Measurements from ENCODE around the gene POLDIP2. TPM values are rescaled to one million over a fixed set of nuclear protein-coding genes. Genes with fewer than 3 reads are reported as not detected.

POLDIP2 gene
- total and polyA plus RNA-seq, 10 of the 15 experiments (the other 5 are each of a cell fraction or from before 2014, with no cell fraction given), result 22.8 to 196 (median 121) TPM

DNA sequence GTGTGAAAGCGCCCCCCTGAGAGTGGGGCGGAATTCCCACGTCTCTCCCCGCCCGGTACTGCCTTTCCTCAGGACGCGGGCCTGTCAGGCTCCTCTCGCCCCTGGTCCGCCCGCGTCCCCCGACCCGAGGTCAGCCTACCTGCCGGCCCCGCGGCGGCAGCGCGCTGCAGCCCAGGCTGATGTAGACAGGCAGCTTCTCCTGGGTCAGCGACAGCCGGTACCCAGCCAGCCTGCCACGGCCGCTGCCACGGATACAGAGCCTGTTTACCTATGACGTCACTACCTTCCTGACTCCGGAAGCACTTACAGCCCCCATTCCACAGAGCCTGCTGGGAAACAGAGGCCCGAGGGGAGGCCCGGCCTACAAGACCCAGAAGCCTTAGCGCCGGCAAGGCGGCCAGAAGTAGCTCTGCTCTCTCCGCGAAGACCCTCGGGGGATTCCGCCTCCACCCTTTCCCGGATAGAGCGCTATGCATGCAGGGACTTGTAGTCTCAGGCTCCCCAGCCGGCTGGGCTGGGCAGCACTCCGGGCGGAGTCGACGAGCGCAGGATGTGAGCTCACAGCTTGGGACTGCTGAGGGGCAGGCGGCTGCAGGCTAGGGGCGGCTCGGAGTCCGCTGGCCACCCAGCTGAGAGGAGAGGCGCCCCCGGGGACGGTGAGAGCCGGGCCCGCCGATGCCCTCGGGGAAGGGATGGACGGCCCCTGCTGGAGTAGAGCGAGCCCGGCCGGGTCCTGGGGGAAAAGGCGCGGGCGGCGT lies 21.9 kb downstream of the POLDIP2 start, which contains the start of the genes IFT20 and TNFAIP1 (continued):
- TF ChIP-seq BRCA1 (IDR thresholded peaks at IDR 0.05; ENCODE audit: low read depth, low read length), result peak; percentile 58; the same call in 1 of the 2 replicates
- TF ChIP-seq ZBTB33 (IDR thresholded peaks at IDR 0.05), result no peak
- TF ChIP-seq STAT3 (IDR thresholded peaks at IDR 0.05; ENCODE audit: low read depth, low read length), result no peak
- TF ChIP-seq CBFB (IDR thresholded peaks at IDR 0.05; ENCODE audit: low read depth), result no peak
- TF ChIP-seq EP300 (IDR thresholded peaks at IDR 0.05; ENCODE audit: borderline replicate concordance in 1 of 2, control insufficient read depth in 1 of 2, low read depth in 2 of 2, low read length in 2 of 2), result 0 out of 4 replicates have a peak, but pooled peaks of 1 of the 2 experiments have one; percentile 34
- TF ChIP-seq EED (IDR thresholded peaks at IDR 0.05; ENCODE audit: low read depth), result no peak
- TF ChIP-seq PML (IDR thresholded peaks at IDR 0.05; ENCODE audit: low read length), result 0 out of 2 replicates have a peak, but pooled peaks have one; percentile 60
- no peak for TF ChIP-seq SUZ12 (IDR thresholded peaks at IDR 0.05; ENCODE audit: unreplicated experiment)
- peak; percentile 100 for TF ChIP-seq NR2C1 (IDR thresholded peaks at IDR 0.05)
- TF ChIP-seq E4F1 (IDR thresholded peaks at IDR 0.05; ENCODE audit: borderline replicate concordance, partially characterized antibody), result peak; percentile 55
- TF ChIP-seq SREBF1 (IDR thresholded peaks at IDR 0.05; ENCODE audit: low read length), result peak; percentile 96
- no peak for TF ChIP-seq IRF4 (IDR thresholded peaks at IDR 0.05; ENCODE audit: low read depth, low read length)
- peak; percentile 90; the same call in 1 of the 2 replicates for TF ChIP-seq TARDBP (IDR thresholded peaks at IDR 0.05; ENCODE audit: borderline replicate concordance)
- TF ChIP-seq MYC (IDR thresholded peaks at IDR 0.05; ENCODE audit: insufficient read depth, insufficient read length, insufficient replicate concordance, low read length, severe bottlenecking), result no peak
- TF ChIP-seq RAD21 (IDR thresholded peaks at IDR 0.05; ENCODE audit: insufficient read depth, low read depth, low read length), result no peak
- TF ChIP-seq, protein P1, sequence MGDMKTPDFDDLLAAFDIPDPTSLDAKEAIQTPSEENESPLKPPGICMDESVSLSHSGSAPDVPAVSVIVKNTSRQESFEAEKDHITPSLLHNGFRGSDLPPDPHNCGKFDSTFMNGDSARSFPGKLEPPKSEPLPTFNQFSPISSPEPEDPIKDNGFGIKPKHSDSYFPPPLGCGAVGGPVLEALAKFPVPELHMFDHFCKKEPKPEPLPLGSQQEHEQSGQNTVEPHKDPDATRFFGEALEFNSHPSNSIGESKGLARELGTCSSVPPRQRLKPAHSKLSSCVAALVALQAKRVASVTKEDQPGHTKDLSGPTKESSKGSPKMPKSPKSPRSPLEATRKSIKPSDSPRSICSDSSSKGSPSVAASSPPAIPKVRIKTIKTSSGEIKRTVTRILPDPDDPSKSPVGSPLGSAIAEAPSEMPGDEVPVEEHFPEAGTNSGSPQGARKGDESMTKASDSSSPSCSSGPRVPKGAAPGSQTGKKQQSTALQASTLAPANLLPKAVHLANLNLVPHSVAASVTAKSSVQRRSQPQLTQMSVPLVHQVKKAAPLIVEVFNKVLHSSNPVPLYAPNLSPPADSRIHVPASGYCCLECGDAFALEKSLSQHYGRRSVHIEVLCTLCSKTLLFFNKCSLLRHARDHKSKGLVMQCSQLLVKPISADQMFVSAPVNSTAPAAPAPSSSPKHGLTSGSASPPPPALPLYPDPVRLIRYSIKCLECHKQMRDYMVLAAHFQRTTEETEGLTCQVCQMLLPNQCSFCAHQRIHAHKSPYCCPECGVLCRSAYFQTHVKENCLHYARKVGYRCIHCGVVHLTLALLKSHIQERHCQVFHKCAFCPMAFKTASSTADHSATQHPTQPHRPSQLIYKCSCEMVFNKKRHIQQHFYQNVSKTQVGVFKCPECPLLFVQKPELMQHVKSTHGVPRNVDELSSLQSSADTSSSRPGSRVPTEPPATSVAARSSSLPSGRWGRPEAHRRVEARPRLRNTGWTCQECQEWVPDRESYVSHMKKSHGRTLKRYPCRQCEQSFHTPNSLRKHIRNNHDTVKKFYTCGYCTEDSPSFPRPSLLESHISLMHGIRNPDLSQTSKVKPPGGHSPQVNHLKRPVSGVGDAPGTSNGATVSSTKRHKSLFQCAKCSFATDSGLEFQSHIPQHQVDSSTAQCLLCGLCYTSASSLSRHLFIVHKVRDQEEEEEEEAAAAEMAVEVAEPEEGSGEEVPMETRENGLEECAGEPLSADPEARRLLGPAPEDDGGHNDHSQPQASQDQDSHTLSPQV (IDR thresholded peaks at IDR 0.05), result no peak
- no peak; the same call in 1 of the 2 replicates for TF ChIP-seq BACH1 (IDR thresholded peaks at IDR 0.05; ENCODE audit: borderline replicate concordance)
- TF ChIP-seq EZH2 (IDR thresholded peaks at IDR 0.05; ENCODE audit: borderline replicate concordance, control insufficient read depth, low read depth, low read length), result no peak
- peak; percentile 94 for TF ChIP-seq RELA (IDR thresholded peaks at IDR 0.05; ENCODE audit: borderline replicate concordance, partially characterized antibody)
- 0 out of 2 replicates have a peak, but pooled peaks have one; percentile 53 for TF ChIP-seq TCF12 (IDR thresholded peaks at IDR 0.05; ENCODE audit: low read depth, low read length)
- peak; percentile 93 for TF ChIP-seq MTA2 (IDR thresholded peaks at IDR 0.05; ENCODE audit: low read depth)
- no peak for TF ChIP-seq HDAC2 (IDR thresholded peaks at IDR 0.05)

All from GM12878 (cell line).